Measurements from ENCODE around the gene MUC15. TPM values are rescaled to one million over a fixed set of nuclear protein-coding genes. Genes with fewer than 3 reads are reported as not detected.

Gene MUC15
- total and polyA plus RNA-seq, 9 donors = 0.25 to 4.5 (median 0.53) TPM; not detected in 5

DNA sequence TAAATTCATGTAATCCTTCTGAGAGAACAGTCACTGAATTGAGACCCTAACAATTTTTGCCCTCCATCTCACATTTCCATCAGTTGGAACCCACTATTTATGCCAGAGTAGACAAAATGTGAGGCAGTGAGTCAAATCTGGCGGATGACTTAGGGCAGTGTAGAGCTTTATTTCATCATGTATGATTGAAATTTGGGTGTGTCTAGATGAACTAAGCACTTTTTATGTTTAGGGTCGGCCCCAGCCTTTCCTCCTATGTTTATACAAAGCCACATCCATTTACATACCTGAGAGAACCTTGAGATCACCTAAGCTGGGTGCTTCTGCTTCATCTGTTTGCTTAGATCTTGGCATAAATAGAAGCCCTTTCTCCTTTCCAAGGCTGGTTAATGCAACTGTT lies 15.0 kb upstream of the MUC15 start:
- intact Hi-C loops (cut with DNase I) = no loop called here
- no peak overlapping the region for H3K4me3 ChIP-seq

DNA sequence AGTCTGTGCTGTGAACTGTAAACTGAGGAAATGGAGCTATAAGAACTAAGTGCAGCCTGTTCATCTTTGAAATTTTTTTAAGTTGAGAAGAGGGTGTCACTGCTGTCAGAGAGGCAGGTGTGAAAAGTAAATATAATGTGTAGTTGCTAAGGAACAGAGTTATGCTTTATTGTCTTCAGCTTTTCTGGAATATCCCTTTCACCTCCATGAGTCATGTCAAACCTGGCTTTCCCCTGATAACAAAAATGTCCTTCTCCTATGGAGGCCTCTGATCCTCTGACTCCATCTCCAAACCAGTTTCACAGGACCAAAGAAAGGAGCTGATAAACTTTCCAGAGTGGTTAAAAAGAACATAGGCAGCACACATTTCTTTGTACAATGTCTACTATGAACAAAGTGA lies 12.8 kb upstream of the MUC15 start:
- intact Hi-C loops (cut with DNase I) = no loop called here
- Histone ChIP-seq H3K9me3 (no peaks in the 10 kb centered on the region), H3K27ac (no peak overlapping the region), H3K4me3 (no peak overlapping the region), H3K4me1 (ENCODE audit: insufficient read depth) (no peaks in the 10 kb centered on the region), H3K27me3 (no peaks in the 10 kb centered on the region), H3K36me3 (no peaks in the 10 kb centered on the region)
- TF ChIP-seq POLR2A (IDR thresholded peaks at IDR 0.05) (no peak), EP300 (IDR thresholded peaks at IDR 0.05) (no peak)
- TF ChIP-seq, protein P1, sequence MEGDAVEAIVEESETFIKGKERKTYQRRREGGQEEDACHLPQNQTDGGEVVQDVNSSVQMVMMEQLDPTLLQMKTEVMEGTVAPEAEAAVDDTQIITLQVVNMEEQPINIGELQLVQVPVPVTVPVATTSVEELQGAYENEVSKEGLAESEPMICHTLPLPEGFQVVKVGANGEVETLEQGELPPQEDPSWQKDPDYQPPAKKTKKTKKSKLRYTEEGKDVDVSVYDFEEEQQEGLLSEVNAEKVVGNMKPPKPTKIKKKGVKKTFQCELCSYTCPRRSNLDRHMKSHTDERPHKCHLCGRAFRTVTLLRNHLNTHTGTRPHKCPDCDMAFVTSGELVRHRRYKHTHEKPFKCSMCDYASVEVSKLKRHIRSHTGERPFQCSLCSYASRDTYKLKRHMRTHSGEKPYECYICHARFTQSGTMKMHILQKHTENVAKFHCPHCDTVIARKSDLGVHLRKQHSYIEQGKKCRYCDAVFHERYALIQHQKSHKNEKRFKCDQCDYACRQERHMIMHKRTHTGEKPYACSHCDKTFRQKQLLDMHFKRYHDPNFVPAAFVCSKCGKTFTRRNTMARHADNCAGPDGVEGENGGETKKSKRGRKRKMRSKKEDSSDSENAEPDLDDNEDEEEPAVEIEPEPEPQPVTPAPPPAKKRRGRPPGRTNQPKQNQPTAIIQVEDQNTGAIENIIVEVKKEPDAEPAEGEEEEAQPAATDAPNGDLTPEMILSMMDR (IDR thresholded peaks at IDR 0.05) = no peak
- no peak for DNase-seq

More for the DNA sequence above, 15.0 kb upstream of the MUC15 start:
- Histone ChIP-seq H3K27ac (no peak overlapping the region), H3K27me3 (no peaks in the 10 kb centered on the region), H3K4me1 (ENCODE audit: insufficient read depth) (no peaks in the 10 kb centered on the region), H3K9me3 (no peaks in the 10 kb centered on the region), H3K36me3 (no peaks in the 10 kb centered on the region)
- WGBS, 3 donors = 65 to 88% (median 79%) methylated on average over 2 of the region's 2 CpGs
- DNase-seq = no peak
- TF ChIP-seq EP300 (IDR thresholded peaks at IDR 0.05) (no peak), POLR2A (IDR thresholded peaks at IDR 0.05) (no peak)
- TF ChIP-seq, protein P1 (IDR thresholded peaks at IDR 0.05) = no peak

DNA sequence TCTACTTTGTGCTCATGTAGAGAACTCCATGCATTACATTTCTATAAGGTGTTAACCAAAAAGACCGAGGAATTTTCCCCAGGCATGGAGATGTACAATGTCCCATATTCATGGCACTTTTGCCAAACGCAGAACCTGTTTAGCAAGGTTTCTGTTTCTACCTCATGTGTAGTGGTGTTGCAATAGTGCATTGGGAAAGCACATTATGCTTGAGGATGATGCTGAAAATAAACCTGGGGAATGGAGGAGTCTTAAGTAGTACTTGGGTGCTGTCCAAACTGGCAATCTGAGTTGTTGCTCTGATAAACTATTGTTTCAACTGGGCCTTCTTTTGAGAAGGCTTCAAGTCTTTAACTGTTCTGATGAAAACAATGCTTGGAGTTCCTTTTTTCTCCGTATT lies 11.5 kb upstream of the MUC15 start:
- DNase-seq = no peak
- WGBS, 3 donors = 67 to 73% (median 69%) methylated on average over 3 of the region's 3 CpGs
- H3K4me3 ChIP-seq = no peak overlapping the region
- H3K36me3 ChIP-seq = no peaks in the 10 kb centered on the region
- TF ChIP-seq POLR2A (IDR thresholded peaks at IDR 0.05) (no peak), EP300 (IDR thresholded peaks at IDR 0.05) (no peak)
- TF ChIP-seq, protein P1 (IDR thresholded peaks at IDR 0.05) = no peak
- intact Hi-C loops (cut with DNase I) = no loop called here
- no peaks in the 10 kb centered on the region for H3K9me3 ChIP-seq
- H3K27me3 ChIP-seq = no peaks in the 10 kb centered on the region
- H3K4me1 ChIP-seq (ENCODE audit: insufficient read depth) = no peaks in the 10 kb centered on the region
- H3K27ac ChIP-seq = no peak overlapping the region

DNA sequence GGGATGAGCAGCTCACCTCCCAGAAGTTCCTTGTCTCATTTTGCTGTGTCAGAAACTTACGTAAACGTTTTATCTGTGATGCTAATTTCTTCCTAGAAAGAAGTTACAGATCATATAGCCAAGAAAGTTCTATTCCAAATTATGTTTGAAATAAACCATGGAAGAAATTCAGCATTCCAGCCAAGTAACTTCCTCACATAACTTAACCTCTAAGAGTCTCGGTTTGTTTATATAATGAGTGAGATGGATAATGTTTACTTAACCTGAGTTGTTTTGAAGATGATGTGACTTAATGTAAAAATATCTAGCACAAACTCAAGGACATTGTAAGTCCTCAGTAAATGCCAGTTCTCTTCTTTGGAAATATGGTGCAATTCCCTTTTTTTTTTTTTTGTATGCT lies 8.9 kb upstream of the MUC15 start:
- TF ChIP-seq POLR2A (IDR thresholded peaks at IDR 0.05) (no peak), EP300 (IDR thresholded peaks at IDR 0.05) (no peak)
- Histone ChIP-seq H3K36me3 (no peaks in the 10 kb centered on the region), H3K9me3 (no peaks in the 10 kb centered on the region)

DNA sequence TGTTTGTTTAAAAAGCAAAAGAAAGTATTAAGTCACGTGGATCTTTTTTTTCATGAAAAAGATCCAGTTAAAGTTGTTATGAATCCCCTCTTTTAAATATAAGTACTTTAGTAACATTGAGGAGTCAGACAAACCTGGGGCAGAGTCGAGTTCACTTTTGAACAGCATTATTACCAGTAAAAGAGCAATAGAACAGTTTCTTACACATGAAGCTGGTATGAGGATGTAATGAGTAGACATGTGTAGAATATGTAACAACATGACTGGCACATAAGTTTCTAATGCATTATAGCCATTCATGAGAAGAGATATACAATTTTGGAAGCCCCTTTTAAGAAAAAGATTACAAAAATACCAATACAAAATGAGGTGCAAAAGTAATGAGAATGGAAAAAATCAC lies 7.6 kb upstream of the MUC15 start:
- Histone ChIP-seq H3K9me3 (no peaks in the 10 kb centered on the region), H3K27ac (no peak overlapping the region), H3K4me1 (ENCODE audit: insufficient read depth) (no peaks in the 10 kb centered on the region), H3K36me3 (no peaks in the 10 kb centered on the region), H3K4me3 (no peak overlapping the region), H3K27me3 (no peaks in the 10 kb centered on the region)
- DNase-seq = no peak
- intact Hi-C loops (cut with DNase I) = no loop called here
- TF ChIP-seq, protein P1 (IDR thresholded peaks at IDR 0.05) = no peak
- TF ChIP-seq EP300 (IDR thresholded peaks at IDR 0.05) = no peak
- TF ChIP-seq POLR2A (IDR thresholded peaks at IDR 0.05) = no peak
- 30 to 53% (median 38%) methylated on average over 2 of the region's 2 CpGs for WGBS, 3 donors

More for the DNA sequence above, 8.9 kb upstream of the MUC15 start:
- Histone ChIP-seq H3K27ac (no peak overlapping the region), H3K4me1 (ENCODE audit: insufficient read depth) (no peaks in the 10 kb centered on the region), H3K4me3 (no peak overlapping the region), H3K27me3 (no peaks in the 10 kb centered on the region)
- 7 to 14% (median 8%) methylated on average over 3 of the region's 3 CpGs for WGBS, 3 donors
- DNase-seq = no peak
- intact Hi-C loops (cut with DNase I) = loop anchor here in 1 of 4 donors (1.0 kb wide), 1 partner anchor 12 kb away; no protein-coding TSS in a partner anchor

Data from ovary (tissue), 9 donors.